ENCODE results near the gene VLDLR. TPM values are rescaled to one million over a fixed set of nuclear protein-coding genes. Genes with fewer than 3 reads are reported as not detected.

The VLDLR gene
- 26.1 TPM for total RNA-seq

DNA sequence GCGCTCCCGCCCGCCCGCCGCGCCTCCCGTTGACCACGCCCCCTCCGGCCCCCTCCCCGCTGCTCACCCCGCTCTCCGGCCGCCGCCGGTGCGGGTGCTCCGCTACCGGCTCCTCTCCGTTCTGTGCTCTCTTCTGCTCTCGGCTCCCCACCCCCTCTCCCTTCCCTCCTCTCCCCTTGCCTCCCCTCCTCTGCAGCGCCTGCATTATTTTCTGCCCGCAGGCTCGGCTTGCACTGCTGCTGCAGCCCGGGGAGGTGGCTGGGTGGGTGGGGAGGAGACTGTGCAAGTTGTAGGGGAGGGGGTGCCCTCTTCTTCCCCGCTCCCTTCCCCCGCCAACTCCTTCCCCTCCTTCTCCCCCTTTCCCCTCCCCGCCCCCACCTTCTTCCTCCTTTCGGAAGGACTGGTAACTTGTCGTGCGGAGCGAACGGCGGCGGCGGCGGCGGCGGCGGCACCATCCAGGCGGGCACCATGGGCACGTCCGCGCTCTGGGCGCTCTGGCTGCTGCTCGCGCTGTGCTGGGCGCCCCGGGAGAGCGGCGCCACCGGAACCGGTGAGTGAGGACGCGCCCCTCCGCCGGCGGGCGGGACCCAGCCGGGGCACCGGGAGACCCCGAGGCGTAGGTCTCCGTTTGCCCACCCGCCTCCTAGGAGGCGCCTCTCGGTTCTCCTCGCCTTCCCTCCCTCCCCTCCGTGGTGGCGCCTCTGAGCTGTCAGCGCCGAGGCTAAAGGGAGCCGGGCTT is at the start of gene VLDLR:
VLDLR (plus strand) TSS at position 66 of the 739 bp plus-strand sequence; CDS start at position 469, 403 bp downstream.

Other genes starting within 250 kb of the VLDLR start
- gene KCNV2, start 95.7 kb downstream of the VLDLR start, total RNA-seq = not detected
- 34.4 TPM for gene PUM3, start 222.3 kb downstream of the VLDLR start, total RNA-seq